A549 (cell line): ENCODE results near the gene GABRR1. TPM values are rescaled to one million over a fixed set of nuclear protein-coding genes. Genes with fewer than 3 reads are reported as not detected.

ENCODE experiments used
- ATAC-seq, 2 experiments: fragments of 200-7000 bp in 1 of 2; fragments of >200 bp in 1 of 2; cut with Nextera tagmentation in 1 of 2; cut with Tn5 transposase in 1 of 2; 3 replicates each; pipeline versions ENCODE4 v1.8.0 to v1.9.1; 2018 to 2020; ENCODE audit warnings: mild to moderate bottlenecking in 1 of 2, moderate library complexity in 1 of 2
- CTCF ChIA-PET: fragments of 300-600 bp; sonication (Branson Sonifier 250); formaldehyde crosslinking; extraction: SDS; loops from one replicate; lab custom pipeline; 2021; ENCODE audit warnings: antibody characterized with exemption, inconsistent platforms; lab: Yijun Ruan, JAX
- POLR2A ChIA-PET: fragments of 350-600 bp; formaldehyde crosslinking; extraction: SDS; loops from one replicate; lab custom pipeline; 2021; ENCODE audit warnings: antibody characterized with exemption, inconsistent platforms; lab: Yijun Ruan, JAX
- DNase-seq, 2 experiments: peaks; one replicate each; pipeline versions ENCODE4 v3.0.0 to v3.0.0-alpha.2; 2011 to 2016; ENCODE audit warnings: low read depth in 1 of 2, low spot score in 1 of 2
- FAIRE-seq: peaks from 2 replicates; lab custom pipeline; 2011; peaks lifted over from hg19 to GRCh38; lab: Jason Lieb, UNC
- H3K27ac ChIP-seq, 2 experiments: fragments of >200 bp; sonication (Bioruptor Twin); formaldehyde crosslinking; 3 replicates each; pipeline ENCODE4 v1.5.1; 2016 to 2017
- H3K4me1 ChIP-seq: fragments of >200 bp; sonication (Bioruptor Twin); formaldehyde crosslinking; 3 replicates; pipeline ENCODE4 v1.6.1; 2016
- H3K4me2 ChIP-seq: fragments of >200 bp; sonication (Bioruptor Twin); formaldehyde crosslinking; 3 replicates; pipeline ENCODE4 v1.6.1; 2016
- H3K4me3 ChIP-seq: fragments of >200 bp; sonication (Bioruptor Twin); formaldehyde crosslinking; 3 replicates; pipeline ENCODE4 v1.5.1; 2016
- H3K9me3 ChIP-seq: fragments of >200 bp; sonication (Bioruptor Twin); formaldehyde crosslinking; 3 replicates; pipeline ENCODE4 v1.6.1; 2016
- BHLHE40 ChIP-seq: IDR thresholded peaks from 2 replicates; pipeline ENCODE4 v1.6.1; 2012; ENCODE audit warnings: low read depth, low read length, inconsistent platforms
- CBX2 ChIP-seq: fragments of 200-600 bp; sonication (generic); IDR thresholded peaks from 2 replicates; pipeline ENCODE4 v1.6.1; 2016; ENCODE audit warnings: low read depth, mild to moderate bottlenecking, borderline replicate concordance
- CBX8 ChIP-seq: fragments of 200-600 bp; sonication (generic); IDR thresholded peaks from 2 replicates; pipeline ENCODE4 v1.6.1; 2016
- CHD2 ChIP-seq: fragments of 150-350 bp; IDR thresholded peaks from 2 replicates; pipeline ENCODE4 v1.6.1; 2014; ENCODE audit warnings: low read length; ENCODE audit not compliant: partially characterized antibody
- EHMT2 ChIP-seq: fragments of 200-600 bp; sonication (generic); IDR thresholded peaks from 2 replicates; pipeline ENCODE4 v1.6.1; 2016; ENCODE audit warnings: antibody characterized with exemption, low read depth, mild to moderate bottlenecking, moderate library complexity
- ESRRA ChIP-seq: fragments of 150-350 bp; IDR thresholded peaks from 2 replicates; pipeline ENCODE4 v1.6.1; 2014; ENCODE audit warnings: mild to moderate bottlenecking, low read length, borderline replicate concordance
- FOXS1 ChIP-seq: fragments of 250-450 bp; sonication (Bioruptor Pico); IDR thresholded peaks from 2 replicates; pipeline ENCODE4 v1.5.0; 2020; ENCODE audit warnings: mild to moderate bottlenecking, moderate library complexity
- HES2 ChIP-seq: fragments of >200 bp; sonication (Bioruptor Twin); formaldehyde crosslinking; IDR thresholded peaks from 2 replicates; pipeline ENCODE4 v1.6.1; 2016
- KDM1A ChIP-seq: fragments of 200-600 bp; sonication (generic); IDR thresholded peaks from 2 replicates; pipeline ENCODE4 v1.6.1; 2016; ENCODE audit warnings: low read depth, mild to moderate bottlenecking
- KDM5A ChIP-seq: fragments of 200-600 bp; sonication (generic); IDR thresholded peaks from 2 replicates; pipeline ENCODE4 v1.6.1; 2016; ENCODE audit warnings: antibody characterized with exemption, mild to moderate bottlenecking
- MYC ChIP-seq: IDR thresholded peaks from 2 replicates; pipeline ENCODE4 v1.6.1; 2012; ENCODE audit warnings: mild to moderate bottlenecking, inconsistent platforms, low read length, improper control_type of control experiment, borderline replicate concordance
- NR3C1 ChIP-seq: fragments of >200 bp; sonication (Bioruptor Twin); formaldehyde crosslinking; IDR thresholded peaks from 3 replicates; pipeline ENCODE4 v1.6.1; 2017
- PHF8 ChIP-seq: fragments of 200-600 bp; sonication (generic); IDR thresholded peaks from 2 replicates; pipeline ENCODE4 v1.6.1; 2016; ENCODE audit warnings: low read depth, mild to moderate bottlenecking, antibody characterized with exemption, moderate library complexity, borderline replicate concordance
- RAD21 ChIP-seq, 2 experiments: fragments of >200 bp in 1 of 2; sonication (Bioruptor Twin) in 1 of 2; formaldehyde crosslinking in 1 of 2; IDR thresholded peaks in 1 of 2; conservative IDR thresholded peaks in 1 of 2; 2 replicates in 1 of 2; 3 replicates in 1 of 2; pipeline ENCODE4 v1.6.1; 2012 to 2018; ENCODE audit warnings: inconsistent platforms in 1 of 2
- RFX5 ChIP-seq: fragments of 450-650 bp; IDR thresholded peaks from 2 replicates; pipeline ENCODE4 v1.7.1; 2014; ENCODE audit warnings: antibody characterized with exemption, mild to moderate bottlenecking, moderate library complexity
- RNF2 ChIP-seq: fragments of 200-600 bp; sonication (generic); IDR thresholded peaks from 2 replicates; pipeline ENCODE4 v1.6.1; 2016; ENCODE audit warnings: low read depth, mild to moderate bottlenecking, antibody characterized with exemption, moderate library complexity, borderline replicate concordance
- SMC3 ChIP-seq: fragments of >200 bp; sonication (Bioruptor Twin); formaldehyde crosslinking; IDR thresholded peaks from 3 replicates; pipeline ENCODE4 v1.6.1; 2018; ENCODE audit warnings: inconsistent platforms
- ZC3H11A ChIP-seq: fragments of 450-650 bp; IDR thresholded peaks from 2 replicates; pipeline ENCODE4 v1.6.1; 2014; ENCODE audit warnings: antibody characterized with exemption, mild to moderate bottlenecking
- ZFP36 ChIP-seq: fragments of 450-650 bp; IDR thresholded peaks from 2 replicates; pipeline ENCODE4 v1.6.1; 2014; ENCODE audit warnings: borderline replicate concordance; ENCODE audit not compliant: partially characterized antibody
- WGBS: methylation state at CpG from one replicate; pipeline ENCODE4 v1.1.6; 2017; ENCODE audit errors: missing lambda C conversion rate; 5-methylcytosine and 5-hydroxymethylcytosine counted together
- polyA minus RNA-seq: library from RNA; depleted of rRNA, polyadenylated mRNA; stranded (reverse); fragments of >200 nt; gene quantifications from 2 replicates; pipeline ENCODE4 v1.2.3, GENCODE V29; 2011; rRNA and poly(A)+ RNA removed
- polyA plus RNA-seq, 4 experiments: library from polyadenylated mRNA; depleted of rRNA in 3 of 4; stranded (reverse); fragments of >200 nt; fragmentation: RNase III in 1 of 4; extraction: RNeasy Plus Mini Kit Qiagen cat#74134 plus additional on column Dnase treatment in 1 of 4; gene quantifications; 2 replicates in 3 of 4; 3 replicates in 1 of 4; pipeline ENCODE4 v1.2.3, GENCODE V29; 2011 to 2017
- TF ChIP-seq, protein P1 (sequence below): fragments of 250-450 bp; sonication (Bioruptor Pico); IDR thresholded peaks from 2 replicates; pipeline ENCODE4 v1.5.0; 2021; ENCODE audit warnings: mild to moderate bottlenecking, moderate library complexity, borderline replicate concordance

GABRR1 gene
- polyA plus RNA-seq (2011; rRNA removed) (not detected in 2 replicates), polyA plus RNA-seq (2017; fragmentation: RNase III; extraction: RNeasy Plus Mini Kit Qiagen cat#74134 plus additional on column Dnase treatment) (not detected in 3 replicates), polyA minus RNA-seq (not detected in 2 replicates)
- polyA plus RNA-seq (2012; cell fraction: cytosol; rRNA removed) = not detected in 2 replicates
- not detected in 2 replicates for polyA plus RNA-seq (2012; cell fraction: nucleus; rRNA removed)

DNA sequence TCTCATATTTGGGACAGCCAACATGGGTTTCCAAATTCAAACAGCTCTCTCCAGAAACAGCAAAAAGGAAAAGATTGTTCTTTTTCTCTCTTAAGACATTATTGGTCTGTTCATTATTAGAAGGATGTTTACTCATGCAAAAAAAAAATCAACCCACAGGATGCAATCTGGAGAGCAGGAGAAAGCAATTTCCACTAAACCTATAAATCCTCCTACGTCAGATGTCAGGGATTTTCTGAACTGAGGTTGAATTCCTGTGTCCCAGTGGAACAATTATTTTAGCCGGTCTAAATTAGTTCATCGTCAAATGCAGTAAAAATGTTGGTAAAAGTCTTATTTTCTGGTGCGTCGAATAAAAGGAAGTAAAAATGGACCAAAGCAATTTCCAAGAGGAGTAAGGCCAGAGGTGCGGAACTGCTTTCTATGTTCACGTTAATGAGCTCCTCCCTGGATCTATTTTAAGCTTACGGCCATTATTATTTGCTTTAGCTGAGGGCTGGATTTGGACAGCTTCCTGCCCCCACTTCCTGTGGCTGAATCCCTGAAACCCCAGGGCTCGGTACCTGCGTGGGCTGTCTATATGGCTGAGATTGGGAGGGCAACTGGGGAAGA is at the start of gene GABRR1:
GABRR1 (minus strand) TSS at position 60 of the 612 bp plus-strand sequence; CDS start at position 24, 36 bp downstream.
- Histone ChIP-seq H3K4me3 (no peak within 1 kb of the TSS), H3K4me1 (no peaks in the 10 kb centered on the region), H3K27ac (no peak within 1 kb of the TSS), H3K4me2 (no peak within 1 kb of the TSS), H3K9me3 (no peaks in the 10 kb centered on the region)
- ChIA-PET CTCF (no interaction called here), POLR2A (no interaction called here)
- DNase-seq (no peak), ATAC-seq (no peak), FAIRE-seq (no peak)
- TF ChIP-seq BHLHE40 (no peak), RAD21 (conservative IDR thresholded peaks at IDR 0.05 in 1 of 2, IDR thresholded peaks at IDR 0.05 in 1 of 2) (no peak)
- 79% methylated on average over 10 of the region's 10 CpGs for WGBS

- no peak for FAIRE-seq
- Histone ChIP-seq H3K4me2 (no peak overlapping the region), H3K4me1 (no peaks in the 10 kb centered on the region), H3K27ac (no peak overlapping the region), H3K9me3 (no peaks in the 10 kb centered on the region), H3K4me3 (no peak overlapping the region)
- TF ChIP-seq HES2 (no peak), KDM5A (no peak), RFX5 (no peak), ZFP36 (no peak), SMC3 (no peak), CBX8 (no peak), KDM1A (no peak), FOXS1 (CRISPR knock-in tag) (no peak), ESRRA (no peak), ZC3H11A (no peak), CBX2 (no peak), CHD2 (no peak), PHF8 (no peak), RNF2 (no peak), NR3C1 (no peak), MYC (no peak), EHMT2 (no peak), RAD21 (conservative IDR thresholded peaks at IDR 0.05 in 1 of 2, IDR thresholded peaks at IDR 0.05 in 1 of 2) (no peak)
- TF ChIP-seq, protein P1, sequence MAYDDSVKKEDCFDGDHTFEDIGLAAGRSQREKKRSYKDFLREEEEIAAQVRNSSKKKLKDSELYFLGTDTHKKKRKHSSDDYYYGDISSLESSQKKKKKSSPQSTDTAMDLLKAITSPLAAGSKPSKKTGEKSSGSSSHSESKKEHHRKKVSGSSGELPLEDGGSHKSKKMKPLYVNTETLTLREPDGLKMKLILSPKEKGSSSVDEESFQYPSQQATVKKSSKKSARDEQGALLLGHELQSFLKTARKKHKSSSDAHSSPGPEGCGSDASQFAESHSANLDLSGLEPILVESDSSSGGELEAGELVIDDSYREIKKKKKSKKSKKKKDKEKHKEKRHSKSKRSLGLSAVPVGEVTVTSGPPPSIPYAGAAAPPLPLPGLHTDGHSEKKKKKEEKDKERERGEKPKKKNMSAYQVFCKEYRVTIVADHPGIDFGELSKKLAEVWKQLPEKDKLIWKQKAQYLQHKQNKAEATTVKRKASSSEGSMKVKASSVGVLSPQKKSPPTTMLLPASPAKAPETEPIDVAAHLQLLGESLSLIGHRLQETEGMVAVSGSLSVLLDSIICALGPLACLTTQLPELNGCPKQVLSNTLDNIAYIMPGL (CRISPR knock-in tag) = no peak
- ChIA-PET POLR2A (no interaction called here), CTCF (no interaction called here)
- WGBS = 88% methylated on average over 20 of the region's 20 CpGs
- no peak for DNase-seq
- no peak for ATAC-seq
These were observed 47.1 kb upstream of the GABRR1 start for GRCh38 chr6:89264296-89264695.

DNA sequence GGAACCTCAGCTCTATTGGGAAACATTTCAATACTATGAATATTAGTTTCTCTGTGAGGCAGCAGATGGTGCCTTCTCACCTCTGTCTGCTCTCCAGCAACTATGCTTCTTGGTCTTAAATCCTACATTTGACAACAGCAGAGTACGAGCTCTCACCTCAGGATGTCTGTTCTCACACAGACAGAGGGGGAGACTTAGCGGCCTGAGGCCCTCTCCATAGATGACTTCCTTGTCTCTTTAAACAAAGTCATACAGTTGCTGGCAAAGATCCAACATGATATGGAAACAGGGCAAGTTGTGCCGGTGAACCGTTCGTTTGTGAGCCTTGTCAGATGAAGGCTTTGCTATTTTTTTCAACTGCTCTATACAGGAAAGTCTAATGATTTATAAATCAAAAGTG is 43.7 kb upstream of the GABRR1 start:
- ATAC-seq (no peak), FAIRE-seq (no peak), DNase-seq (no peak)
- ChIA-PET CTCF (no interaction called here), POLR2A (no interaction called here)
- H3K27ac ChIP-seq = no peak overlapping the region
- H3K4me1 ChIP-seq = no peaks in the 10 kb centered on the region
- H3K4me3 ChIP-seq = no peak overlapping the region
- WGBS = 66% methylated on average over 5 of the region's 5 CpGs
- no peak for TF ChIP-seq RAD21 (conservative IDR thresholded peaks at IDR 0.05 in 1 of 2, IDR thresholded peaks at IDR 0.05 in 1 of 2)
- no peak overlapping the region for H3K4me2 ChIP-seq
- no peaks in the 10 kb centered on the region for H3K9me3 ChIP-seq
